Right cardiac atrium (tissue), 5 donors: ENCODE results near the gene CHST11. TPM values are rescaled to one million over a fixed set of nuclear protein-coding genes. Genes with fewer than 3 reads are reported as not detected.

ENCODE experiments used
- ATAC-seq, 2 donors: fragments of 200-7000 bp; cut with Tn5 transposase; one replicate each; pipeline versions ENCODE4 v1.8.0 to v1.9.1; 2020; ENCODE audit warnings: moderate library complexity in 2 of 2, mild to moderate bottlenecking in 1 of 2
- DNase-seq, 3 donors: peaks; one replicate each; pipeline ENCODE4 v3.0.0-alpha.2; 2020
- H3K27ac ChIP-seq: one replicate; pipeline ENCODE4 v1.5.1; 2013; ENCODE audit warnings: mild to moderate bottlenecking, low read length, control low read depth, moderate library complexity
- H3K27me3 ChIP-seq: one replicate; pipeline ENCODE4 v1.6.1; 2013; ENCODE audit not compliant: control insufficient read depth, insufficient read depth
- H3K4me1 ChIP-seq: one replicate; pipeline ENCODE4 v1.6.1; 2013; ENCODE audit warnings: low read length; ENCODE audit not compliant: control insufficient read depth, insufficient read depth
- H3K4me3 ChIP-seq: one replicate; pipeline ENCODE4 v1.5.1; 2013; ENCODE audit warnings: low read length, control low read depth
- H3K9me3 ChIP-seq: one replicate; pipeline ENCODE4 v1.6.1; 2013; ENCODE audit warnings: low read length; ENCODE audit not compliant: control insufficient read depth
- WGBS: extraction: QIAGEN DNeasy Blood & Tissue Kit; methylation state at CpG from one replicate; pipeline ENCODE4 v1.1.7; 2013; 5-methylcytosine and 5-hydroxymethylcytosine counted together
- intact Hi-C, 4 donors: fragments of 100-400 bp; cut with DNase I; formaldehyde crosslinking; loops; one replicate each; pipeline versions ENCODE4 v1.11.0 to v1.14.0; 2022 to 2023
- polyA plus RNA-seq: library from polyadenylated mRNA; stranded (reverse); fragments of 200-250 nt; gene quantifications from one replicate; pipeline ENCODE4 v1.2.3, GENCODE V29; 2013
- total RNA-seq, 4 donors: library from RNA; stranded (reverse); fragmentation: NEBNext Ultra II Directional; extraction: Animal tissue kit (Norgen Biotek cat#: 25700); gene quantifications; one replicate each; pipeline ENCODE4 v1.2.1, GENCODE V29; 2021
- donor health status: healthy with polysubstance abuse.
- donor health status: DM: no; HTN: yes; CAD: no.
- donor health status: DM: no; HTN: no; CAD: no.
- donor health status: DM: no; HTN: yes; CAD: no; lungs with severe emphysema.
- donor health status: DM: yes; HTN: yes; CAD: no.

The CHST11 gene
- total and polyA plus RNA-seq, 5 donors = 3.1 to 11.8 (median 9.9) TPM

- Histone ChIP-seq H3K27me3 (no peaks in the 10 kb centered on the region), H3K27ac (no peak overlapping the region), H3K9me3 (no peaks in the 10 kb centered on the region), H3K4me1 (peaks cover 4% of the 10 kb centered on the region), H3K4me3 (no peak overlapping the region)
- DNase-seq (no peak), ATAC-seq (no peak)
- intact Hi-C loops = no loop called here
- WGBS = 63% methylated on average over 3 of the region's 3 CpGs
Measured at GRCh38 chr12:104638851-104639240, 182.1 kb downstream of the CHST11 start.

DNA sequence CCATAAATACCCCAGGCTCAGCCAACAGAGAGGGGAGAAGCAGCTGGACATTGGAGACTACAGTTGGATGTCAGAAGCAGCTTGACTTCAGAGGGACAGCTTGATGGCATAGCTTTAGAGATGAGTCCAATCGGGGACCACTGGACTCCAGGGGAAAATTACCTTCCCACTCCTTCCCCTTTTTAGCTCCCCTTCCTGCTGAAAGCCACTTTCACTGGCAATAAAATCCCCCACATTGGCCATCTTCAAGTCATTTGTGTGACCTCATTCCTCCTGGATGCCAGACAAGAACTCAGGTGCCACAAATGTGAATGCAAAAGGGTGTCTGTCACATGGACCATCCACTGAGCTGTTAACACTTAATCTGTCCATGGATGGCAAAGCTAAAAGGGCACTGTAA, 184.2 kb downstream of the CHST11 start:
- no peaks in the 10 kb centered on the region for H3K27me3 ChIP-seq
- no peaks in the 10 kb centered on the region for H3K9me3 ChIP-seq
- no peak overlapping the region for H3K4me3 ChIP-seq
- intact Hi-C loops = no loop called here
- ATAC-seq (no peak), DNase-seq (no peak)
- WGBS = 96% methylated on average over 1 of the region's 1 CpG
- H3K4me1 ChIP-seq = peaks cover 4% of the 10 kb centered on the region
- H3K27ac ChIP-seq = no peak overlapping the region

- Histone ChIP-seq H3K27me3 (no peaks in the 10 kb centered on the region), H3K4me3 (no peak overlapping the region), H3K27ac (no peak overlapping the region), H3K9me3 (no peaks in the 10 kb centered on the region), H3K4me1 (peaks cover 4% of the 10 kb centered on the region)
- no peak for DNase-seq
- intact Hi-C loops = no loop called here
- 63% methylated on average over 3 of the region's 3 CpGs for WGBS
- peak in 1 of 2 donors; percentile 24 for ATAC-seq
Measured at GRCh38 chr12:104641862-104642261, 185.1 kb downstream of the CHST11 start.

- no peaks in the 10 kb centered on the region for H3K9me3 ChIP-seq
- H3K4me3 ChIP-seq = no peak overlapping the region
- ATAC-seq (peak in 1 of 2 donors; percentile 28), DNase-seq (no peak)
- H3K4me1 ChIP-seq = peaks cover 4% of the 10 kb centered on the region
- no peak overlapping the region for H3K27ac ChIP-seq
- 83% methylated on average over 8 of the region's 8 CpGs for WGBS
- H3K27me3 ChIP-seq = no peaks in the 10 kb centered on the region
- intact Hi-C loops = no loop called here
Measured at GRCh38 chr12:104643093-104643818, 186.5 kb downstream of the CHST11 start.

DNA sequence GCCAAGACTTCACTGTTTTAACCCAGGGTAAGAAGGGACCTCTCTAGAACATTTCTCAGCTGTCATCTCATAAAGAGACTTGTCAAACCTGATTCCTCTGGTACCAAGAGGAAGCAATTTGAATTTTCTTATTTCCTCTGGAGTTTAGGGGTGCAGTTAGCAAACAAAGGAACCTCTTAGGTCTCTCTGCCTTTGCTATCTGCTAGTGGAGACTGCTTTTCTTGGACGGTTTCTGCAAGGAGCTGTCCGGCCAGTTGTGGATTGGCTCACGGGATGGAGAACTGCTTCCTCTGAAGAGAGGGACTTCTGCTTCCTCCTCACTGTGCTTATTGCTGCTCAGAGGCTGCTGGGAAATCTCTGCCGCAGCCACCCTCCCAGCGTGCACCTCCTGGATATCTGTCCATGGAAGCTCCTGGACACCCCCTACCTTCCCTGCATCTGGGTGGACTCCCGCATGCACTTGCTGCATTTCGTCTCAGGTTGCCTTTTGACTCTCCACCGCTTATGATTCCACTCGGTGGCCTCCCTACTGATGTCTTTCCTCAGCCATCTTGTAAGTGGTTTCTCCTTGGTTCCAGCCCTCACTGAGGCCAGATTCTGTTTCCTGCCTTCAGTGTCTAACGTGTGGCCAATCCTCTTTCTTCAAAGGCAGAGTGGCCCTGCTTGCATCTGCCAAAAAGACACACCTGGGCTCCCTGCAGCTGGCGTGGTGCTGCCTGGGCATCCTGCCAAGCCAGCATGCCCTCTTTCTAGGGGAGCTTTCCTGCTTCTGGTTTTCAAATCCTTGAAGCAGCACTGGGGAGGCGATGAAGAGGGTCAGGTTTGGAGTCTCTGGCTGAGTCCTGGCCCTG, 187.3 kb downstream of the CHST11 start:
- intact Hi-C loops = no loop called here
- peak in 2 of 3 donors; percentile 59 to 62 for DNase-seq
- H3K4me1 ChIP-seq = peaks cover 2% of the 10 kb centered on the region
- ATAC-seq = peak; percentile 64 to 66
- 61% methylated on average over 12 of the region's 12 CpGs for WGBS
- no peak overlapping the region for H3K27ac ChIP-seq
- no peaks in the 10 kb centered on the region for H3K27me3 ChIP-seq
- no peaks in the 10 kb centered on the region for H3K9me3 ChIP-seq
- no peak overlapping the region for H3K4me3 ChIP-seq

DNA sequence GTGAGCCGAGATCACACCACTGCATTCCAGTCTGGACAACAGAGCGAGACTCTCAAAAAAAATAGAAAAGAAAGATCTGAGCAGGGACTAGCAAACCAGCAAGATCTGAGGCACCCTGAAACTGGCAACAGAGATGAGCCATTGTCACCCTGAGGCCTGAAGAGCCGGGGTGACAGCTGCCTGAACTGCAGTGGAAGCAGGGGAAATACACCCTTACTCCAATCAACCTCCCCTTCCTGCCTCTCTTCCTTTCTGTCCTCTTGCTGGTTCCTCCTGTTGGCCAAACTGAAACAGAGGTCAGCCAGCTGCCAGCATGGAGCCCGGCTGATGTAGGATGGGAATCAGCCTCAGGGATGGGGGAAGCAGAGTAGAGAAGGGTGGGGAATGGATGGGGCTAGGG, 192.0 kb downstream of the CHST11 start:
- H3K4me1 ChIP-seq = no peaks in the 10 kb centered on the region
- DNase-seq (no peak), ATAC-seq (no peak)
- H3K4me3 ChIP-seq = no peak overlapping the region
- 80% methylated on average over 4 of the region's 4 CpGs for WGBS
- no peaks in the 10 kb centered on the region for H3K27me3 ChIP-seq
- intact Hi-C loops = no loop called here
- H3K9me3 ChIP-seq = no peaks in the 10 kb centered on the region
- no peak overlapping the region for H3K27ac ChIP-seq

DNA sequence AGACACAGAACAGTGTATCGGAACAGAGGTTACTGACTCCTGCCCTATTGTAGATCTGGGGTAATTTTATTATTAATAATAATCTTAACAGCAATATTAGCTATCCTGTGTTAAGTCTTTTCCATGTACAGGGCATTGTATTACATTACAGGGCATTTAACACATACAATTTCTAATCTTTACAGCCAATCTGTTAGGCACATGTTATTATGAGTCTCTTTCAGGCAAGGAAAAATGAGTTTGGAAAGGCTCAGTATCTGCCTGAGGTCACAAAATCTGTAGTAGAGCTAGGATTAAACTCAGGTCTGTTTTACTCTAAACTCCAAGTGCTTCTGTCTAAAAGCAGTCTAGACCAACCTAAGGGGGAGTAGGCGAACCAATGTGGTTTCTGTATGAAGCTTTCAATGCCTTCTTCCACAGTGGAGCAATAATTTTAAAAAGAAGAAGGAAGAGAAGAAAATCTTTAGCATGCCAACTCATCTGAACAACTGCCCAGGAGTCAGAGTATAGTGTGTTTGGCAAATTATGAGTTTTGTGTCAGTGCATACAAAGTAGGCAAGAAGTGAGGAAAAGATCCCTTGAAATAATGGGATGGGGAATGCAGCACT, 192.6 kb downstream of the CHST11 start:
- no peak overlapping the region for H3K4me3 ChIP-seq
- no peaks in the 10 kb centered on the region for H3K4me1 ChIP-seq
- DNase-seq = no peak
- no peaks in the 10 kb centered on the region for H3K27me3 ChIP-seq
- no peaks in the 10 kb centered on the region for H3K9me3 ChIP-seq
- no peak overlapping the region for H3K27ac ChIP-seq
- ATAC-seq = no peak
- intact Hi-C loops = no loop called here
- WGBS = 97% methylated on average over 2 of the region's 2 CpGs

- Histone ChIP-seq H3K4me3 (no peak overlapping the region), H3K9me3 (no peaks in the 10 kb centered on the region), H3K27me3 (no peaks in the 10 kb centered on the region), H3K27ac (no peak overlapping the region), H3K4me1 (no peaks in the 10 kb centered on the region)
- DNase-seq (no peak), ATAC-seq (no peak)
- intact Hi-C loops = no loop called here
Measured at GRCh38 chr12:104649921-104650320, 193.2 kb downstream of the CHST11 start.

DNA sequence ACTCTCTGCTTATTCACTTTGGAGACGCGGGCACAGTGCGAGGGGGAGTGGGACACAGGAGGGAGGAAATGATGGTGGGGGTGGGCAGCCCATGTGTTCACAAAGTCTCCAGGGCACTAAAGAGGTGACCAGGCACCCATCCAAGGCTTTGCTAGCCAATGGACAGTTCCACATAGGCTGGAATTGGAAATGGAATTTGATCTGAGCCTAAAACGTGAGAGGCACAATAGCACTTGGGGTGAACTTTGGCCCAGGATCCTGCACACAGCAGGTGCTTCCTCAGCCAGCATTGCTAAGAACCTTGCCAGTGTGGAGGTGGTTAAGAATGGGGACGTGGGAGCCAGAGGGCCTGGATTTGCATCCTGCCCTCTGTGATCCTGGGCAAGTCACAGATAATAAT, 193.8 kb downstream of the CHST11 start:
- Histone ChIP-seq H3K27ac (no peak overlapping the region), H3K4me3 (no peak overlapping the region), H3K9me3 (no peaks in the 10 kb centered on the region), H3K27me3 (no peaks in the 10 kb centered on the region), H3K4me1 (no peaks in the 10 kb centered on the region)
- DNase-seq = no peak
- no peak for ATAC-seq
- 87% methylated on average over 5 of the region's 5 CpGs for WGBS
- intact Hi-C loops = no loop called here

- no peaks in the 10 kb centered on the region for H3K9me3 ChIP-seq
- ATAC-seq (no peak), DNase-seq (no peak)
- no peaks in the 10 kb centered on the region for H3K4me1 ChIP-seq
- WGBS = 79% methylated on average over 7 of the region's 7 CpGs
- no peaks in the 10 kb centered on the region for H3K27me3 ChIP-seq
- no peak overlapping the region for H3K27ac ChIP-seq
- intact Hi-C loops = no loop called here
- H3K4me3 ChIP-seq = no peak overlapping the region
Measured at GRCh38 chr12:104651811-104652210, 195.1 kb downstream of the CHST11 start.

DNA sequence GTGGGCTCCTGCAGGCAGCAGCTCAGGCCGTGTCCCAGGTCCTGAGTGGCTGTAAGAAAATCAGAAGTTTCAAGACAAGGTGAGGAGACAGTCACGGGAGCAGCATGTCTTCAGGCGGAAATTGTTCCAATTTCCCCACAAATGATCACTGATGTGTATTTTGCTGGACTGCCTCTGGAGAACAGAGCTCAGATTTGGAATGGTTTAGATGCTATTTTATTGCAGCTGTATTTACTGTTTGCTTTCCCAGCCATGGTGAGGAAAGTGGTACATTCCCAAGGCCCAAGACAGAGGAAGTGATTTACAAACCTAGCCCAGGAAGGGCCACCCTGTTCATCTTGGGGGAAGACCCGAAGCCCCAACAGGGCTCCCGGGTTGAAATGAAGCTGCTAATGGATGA, 195.6 kb downstream of the CHST11 start:
- ATAC-seq = no peak
- H3K9me3 ChIP-seq = no peaks in the 10 kb centered on the region
- no peak overlapping the region for H3K4me3 ChIP-seq
- no peaks in the 10 kb centered on the region for H3K4me1 ChIP-seq
- WGBS = 95% methylated on average over 5 of the region's 5 CpGs
- intact Hi-C loops = no loop called here
- no peak for DNase-seq
- H3K27me3 ChIP-seq = no peaks in the 10 kb centered on the region
- no peak overlapping the region for H3K27ac ChIP-seq
